ENCODE measurements around the gene PPP1R12B.
"Not testable (repeated sequence)": the region's sequence is repeated elsewhere in the genome, so short reads cannot be mapped to it uniquely, and the experiment has no call there.

- not testable (repeated sequence) for TF ChIP-seq EZH2 (IDR thresholded peaks at IDR 0.05; ENCODE audit: low read length); CTCF (optimal IDR thresholded peaks at IDR 0.05 in 1 of 3, IDR thresholded peaks at IDR 0.05 in 1 of 3, conservative IDR thresholded peaks at IDR 0.05 in 1 of 3; ENCODE audit: extremely low read depth in 1 of 3, insufficient read depth in 2 of 3, low read length in 3 of 3)
Observed at GRCh38 chr1:202465644-202466270, 117.3 kb downstream of the PPP1R12B start.

Data from keratinocyte (primary cell).